H1 (cell line): ENCODE results near the gene EPHA10. TPM values are rescaled to one million over a fixed set of nuclear protein-coding genes. Genes with fewer than 3 reads are reported as not detected.

Source experiments
- CTCF ChIA-PET: fragments of 300-600 bp; sonication (Branson Sonifier 250); formaldehyde crosslinking; loops from one replicate; lab custom pipeline; 2021; ENCODE audit not compliant: partially characterized antibody; lab: Charles Lee
- POLR2A ChIA-PET: fragments of 300-600 bp; sonication (Branson Sonifier 250); formaldehyde crosslinking; loops from one replicate; lab custom pipeline; 2021; ENCODE audit warnings: inconsistent platforms; ENCODE audit not compliant: partially characterized antibody; lab: Charles Lee
- DNase-seq, 2 experiments: peaks; one replicate each; pipeline versions ENCODE4 v3.0.0 to v3.0.0-alpha.2; 2010 to 2022; ENCODE audit warnings: low spot score in 2 of 2, low read depth in 1 of 2, mixed read lengths in 1 of 2
- FAIRE-seq: peaks from 2 replicates; lab custom pipeline; 2011; peaks lifted over from hg19 to GRCh38; lab: Jason Lieb, UNC
- H2AFZ ChIP-seq: 2 replicates; pipeline ENCODE4 v1.8.1; 2012; ENCODE audit warnings: low read length, inconsistent platforms
- H2AK5ac ChIP-seq: 2 replicates; pipeline ENCODE4 v1.6.1; 2013; ENCODE audit warnings: low read depth, low read length
- H2BK120ac ChIP-seq: replicated peaks from 2 replicates; pipeline ENCODE3; 2013; ENCODE audit warnings: low read depth, low read length, inconsistent platforms
- H2BK12ac ChIP-seq: 2 replicates; pipeline ENCODE4 v1.6.1; 2013; ENCODE audit warnings: low read depth, low read length
- H2BK15ac ChIP-seq: 2 replicates; pipeline ENCODE4 v1.6.1; 2013; ENCODE audit warnings: low read length
- H2BK20ac ChIP-seq: 2 replicates; pipeline ENCODE4 v1.6.1; 2013; ENCODE audit warnings: low read length
- H2BK5ac ChIP-seq: 2 replicates; pipeline ENCODE4 v1.6.1; 2013; ENCODE audit warnings: low read depth, low read length
- H3K14ac ChIP-seq: 2 replicates; pipeline ENCODE4 v1.6.1; 2013; ENCODE audit warnings: inconsistent platforms; ENCODE audit not compliant: insufficient read length
- H3K18ac ChIP-seq: 2 replicates; pipeline ENCODE4 v1.6.1; 2013; ENCODE audit warnings: low read length; ENCODE audit errors: extremely low read depth
- H3K23ac ChIP-seq: 2 replicates; pipeline ENCODE4 v1.6.1; 2013; ENCODE audit warnings: inconsistent platforms; ENCODE audit not compliant: insufficient read length
- H3K23me2 ChIP-seq: 2 replicates; pipeline ENCODE4 v1.6.1; 2013; ENCODE audit warnings: low read depth, low read length
- H3K27ac ChIP-seq: 2 replicates; pipeline ENCODE4 v1.6.1; 2011; ENCODE audit warnings: low read depth, low read length, inconsistent platforms
- H3K27me3 ChIP-seq, 4 experiments: replicated peaks in 1 of 4; 1 replicate in 1 of 4; 2 replicates in 3 of 4; pipeline versions ENCODE4 v1.6.1 to v1.8.1; 2011 to 2013; ENCODE audit warnings: low read length in 3 of 4, mild to moderate bottlenecking in 3 of 4, inconsistent platforms in 2 of 4, mixed read lengths in 2 of 4, moderate library complexity in 1 of 4; ENCODE audit not compliant: control insufficient read depth in 3 of 4, insufficient read depth in 3 of 4; ENCODE audit errors: extremely low read depth in 1 of 4
- H3K36me3 ChIP-seq, 4 experiments: 2 replicates each; pipeline versions ENCODE4 v1.6.1 to v1.8.1; 2011 to 2013; ENCODE audit warnings: mild to moderate bottlenecking in 4 of 4, low read length in 3 of 4, moderate library complexity in 2 of 4, control low read depth in 1 of 4, inconsistent platforms in 1 of 4; ENCODE audit not compliant: insufficient read depth in 4 of 4, control insufficient read depth in 2 of 4
- H3K4ac ChIP-seq: replicated peaks from 2 replicates; pipeline ENCODE3; 2013; ENCODE audit warnings: low read length, low read depth, mixed read lengths, inconsistent platforms; ENCODE audit not compliant: insufficient read length
- H3K4me1 ChIP-seq, 4 experiments: replicated peaks in 1 of 4; 1 replicate in 1 of 4; 2 replicates in 3 of 4; pipeline versions ENCODE4 v1.6.1 to v1.8.1; 2011 to 2013; ENCODE audit warnings: low read length in 3 of 4, inconsistent platforms in 2 of 4, mixed read lengths in 1 of 4; ENCODE audit not compliant: insufficient read depth in 4 of 4, control insufficient read depth in 3 of 4
- H3K4me2 ChIP-seq, 2 experiments: 2 replicates each; pipeline versions ENCODE4 v1.6.1 to v1.8.1; 2011 to 2013; ENCODE audit warnings: low read depth in 2 of 2, low read length in 2 of 2, control low read depth in 1 of 2, inconsistent platforms in 1 of 2, mild to moderate bottlenecking in 1 of 2; ENCODE audit not compliant: insufficient read depth in 1 of 2
- H3K4me3 ChIP-seq, 4 experiments: fragments of 200-600, 300-600 bp in 1 of 4; sonication (generic), shearing (Covaris generic), sonication (Bioruptor Twin) in 1 of 4; 2 replicates each; pipeline versions ENCODE4 v1.5.1 to v1.8.1; 2011 to 2016; ENCODE audit warnings: low read length in 4 of 4, low read depth in 3 of 4, control low read depth in 2 of 4, inconsistent platforms in 2 of 4, mild to moderate bottlenecking in 2 of 4, mixed read lengths in 1 of 4, moderate library complexity in 1 of 4; ENCODE audit not compliant: insufficient read depth in 2 of 4; ENCODE audit errors: extremely low read depth in 1 of 4
- H3K56ac ChIP-seq: replicated peaks from 2 replicates; pipeline ENCODE3; 2013; ENCODE audit warnings: low read depth, mild to moderate bottlenecking, mixed read lengths, low read length, inconsistent platforms; ENCODE audit not compliant: insufficient read length
- H3K79me1 ChIP-seq: 2 replicates; pipeline ENCODE4 v1.6.1; 2013; ENCODE audit warnings: low read depth, low read length, control low read depth
- H3K79me2 ChIP-seq, 2 experiments: 2 replicates each; pipeline versions ENCODE4 v1.6.1 to v1.8.1; 2012 to 2013; ENCODE audit warnings: low read length in 2 of 2, mild to moderate bottlenecking in 2 of 2, inconsistent platforms in 1 of 2; ENCODE audit not compliant: insufficient read depth in 2 of 2, control insufficient read depth in 1 of 2
- H3K9ac ChIP-seq, 4 experiments: replicated peaks in 1 of 4; 1 replicate in 1 of 4; 2 replicates in 3 of 4; pipeline versions ENCODE4 v1.6.1 to v1.8.1; 2011 to 2013; ENCODE audit warnings: low read depth in 3 of 4, low read length in 3 of 4, control low read depth in 2 of 4, mild to moderate bottlenecking in 2 of 4, moderate library complexity in 2 of 4, inconsistent platforms in 1 of 4; ENCODE audit errors: extremely low read depth in 1 of 4
- H3K9me3 ChIP-seq, 2 experiments: 2 replicates each; pipeline versions ENCODE4 v1.6.1 to v1.8.1; 2012 to 2013; ENCODE audit warnings: mild to moderate bottlenecking in 2 of 2, moderate library complexity in 2 of 2, control low read depth in 1 of 2, inconsistent platforms in 1 of 2, low read depth in 1 of 2, low read length in 1 of 2, mixed read lengths in 1 of 2; ENCODE audit not compliant: insufficient read depth in 2 of 2
- H4K20me1 ChIP-seq, 2 experiments: replicated peaks in 1 of 2; 2 replicates each; pipeline versions ENCODE3 to v1.8.1; 2011 to 2013; ENCODE audit warnings: inconsistent platforms in 2 of 2, low read length in 2 of 2, mild to moderate bottlenecking in 1 of 2; ENCODE audit not compliant: insufficient read depth in 2 of 2, control insufficient read depth in 1 of 2
- H4K5ac ChIP-seq: 2 replicates; pipeline ENCODE4 v1.6.1; 2013; ENCODE audit warnings: low read length, low read depth, mixed read lengths, inconsistent platforms; ENCODE audit not compliant: insufficient read length
- H4K8ac ChIP-seq: 2 replicates; pipeline ENCODE4 v1.8.0; 2013; ENCODE audit warnings: mild to moderate bottlenecking, moderate library complexity, low read length, inconsistent platforms; ENCODE audit not compliant: insufficient read depth; ENCODE audit errors: extremely low read depth
- H4K91ac ChIP-seq: replicated peaks from 2 replicates; pipeline ENCODE3; 2013; ENCODE audit warnings: low read length, mixed read lengths, inconsistent platforms; ENCODE audit not compliant: insufficient read length
- BRCA1 ChIP-seq: IDR thresholded peaks from 2 replicates; pipeline ENCODE4 v1.6.1; 2012; ENCODE audit warnings: low read depth, low read length, improper control_type of control experiment
- CHD2 ChIP-seq: IDR thresholded peaks from 2 replicates; pipeline ENCODE4 v1.6.1; 2012; ENCODE audit warnings: low read length, improper control_type of control experiment
- KDM4A ChIP-seq: IDR thresholded peaks from one replicate; pipeline ENCODE4 v1.7.1; 2012; ENCODE audit warnings: low read depth, mild to moderate bottlenecking, moderate library complexity, low read length, inconsistent platforms; ENCODE audit not compliant: severe bottlenecking
- SP1 ChIP-seq: IDR thresholded peaks from 2 replicates; pipeline ENCODE4 v1.6.1; 2011; ENCODE audit warnings: low read depth, low read length
- SRF ChIP-seq: IDR thresholded peaks from 2 replicates; pipeline ENCODE4 v1.6.1; 2011; ENCODE audit warnings: mild to moderate bottlenecking, low read depth, low read length, moderate library complexity
- SUZ12 ChIP-seq: fragments of 200-600 bp; sonication (generic); IDR thresholded peaks from 2 replicates; pipeline ENCODE4 v1.6.1; 2012; ENCODE audit warnings: mild to moderate bottlenecking, inconsistent platforms, low read length, moderate library complexity, mixed read lengths
- TAF1 ChIP-seq: IDR thresholded peaks from 2 replicates; pipeline ENCODE4 v1.6.1; 2011; ENCODE audit warnings: mild to moderate bottlenecking, low read depth, low read length
- WGBS, 2 experiments: shearing (Covaris generic) in 1 of 2; methylation state at CpG; one replicate each; pipeline versions ENCODE4 v1.1.6 to v1.1.7; 2013 to 2015; ENCODE audit warnings: low lambda C conversion rate in 2 of 2, mixed read lengths in 2 of 2, inconsistent platforms in 1 of 2, low coverage in 1 of 2, missing lambda C conversion rate in 1 of 2; ENCODE audit not compliant: insufficient replicate concordance in 2 of 2, insufficient coverage in 1 of 2, insufficient read length in 1 of 2; ENCODE audit errors: extremely low coverage in 1 of 2, missing lambda C conversion rate in 1 of 2; 5-methylcytosine and 5-hydroxymethylcytosine counted together
- long read RNA-seq, 2 experiments: library from RNA in 1 of 2; library from capped mRNA in 1 of 2; stranded (forward); transcript quantifications; one replicate each; pipeline ENCODE4 v2.0.0, GENCODE V29; 2021; ENCODE audit warnings: inconsistent platforms in 1 of 2
- polyA minus RNA-seq, 3 experiments: library from RNA; depleted of rRNA, polyadenylated mRNA; stranded (reverse); fragments of >200 nt; gene quantifications; 1 replicate in 2 of 3; 2 replicates in 1 of 3; pipeline ENCODE4 v1.2.3, GENCODE V29; 2011
- polyA plus RNA-seq, 7 experiments: library from polyadenylated mRNA; depleted of rRNA in 3 of 7; stranded (reverse) in 5 of 7; unstranded in 2 of 7; fragments of >200 nt in 5 of 7; fragments of 200-250 nt in 2 of 7; gene quantifications; 1 replicate in 5 of 7; 2 replicates in 1 of 7; 4 replicates in 1 of 7; pipeline versions ENCODE4 v1.2.1 to v1.2.3, GENCODE V29; 2011 to 2013; ENCODE audit warnings: missing spikeins in 2 of 7, mixed read lengths in 2 of 7
- total RNA-seq: library from RNA; stranded (reverse); fragmentation: NEBNext Ultra II Directional; extraction: Animal tissue kit (Norgen Biotek cat#: 25700); gene quantifications from 2 replicates; pipeline ENCODE4 v1.2.1, GENCODE V29; 2021

Gene EPHA10
- total RNA-seq (1.0 and 1.5 TPM in 2 replicates), polyA plus RNA-seq (2011; rRNA removed) (0.54 and 1.2 TPM in 2 replicates), polyA minus RNA-seq (2011; rRNA and poly(A)+ RNA removed) (0.38 and 0.80 TPM in 2 replicates)
- 2.0 TPM for polyA plus RNA-seq (2011; cell fraction: cytosol; rRNA removed)
- 10.1 TPM for polyA plus RNA-seq (2011; cell fraction: nucleus; rRNA removed)
- 1.0 to 1.6 TPM (median 1.1 TPM) in 4 replicates for polyA plus RNA-seq (2012, experiment 1 of 2)
- polyA plus RNA-seq (2012, experiment 2 of 2): 0.35 TPM
- polyA plus RNA-seq (2013, experiment 1 of 2): 0.55 TPM
- 0.42 TPM for polyA plus RNA-seq (2013, experiment 2 of 2)
- 0.44 TPM for polyA minus RNA-seq (2011; cell fraction: cytosol; rRNA and poly(A)+ RNA removed)
- 2.2 TPM for polyA minus RNA-seq (2011; cell fraction: nucleus; rRNA and poly(A)+ RNA removed)
- long read RNA-seq, experiment 1: 0 reads
- long read RNA-seq, experiment 2: 0 reads

DNA sequence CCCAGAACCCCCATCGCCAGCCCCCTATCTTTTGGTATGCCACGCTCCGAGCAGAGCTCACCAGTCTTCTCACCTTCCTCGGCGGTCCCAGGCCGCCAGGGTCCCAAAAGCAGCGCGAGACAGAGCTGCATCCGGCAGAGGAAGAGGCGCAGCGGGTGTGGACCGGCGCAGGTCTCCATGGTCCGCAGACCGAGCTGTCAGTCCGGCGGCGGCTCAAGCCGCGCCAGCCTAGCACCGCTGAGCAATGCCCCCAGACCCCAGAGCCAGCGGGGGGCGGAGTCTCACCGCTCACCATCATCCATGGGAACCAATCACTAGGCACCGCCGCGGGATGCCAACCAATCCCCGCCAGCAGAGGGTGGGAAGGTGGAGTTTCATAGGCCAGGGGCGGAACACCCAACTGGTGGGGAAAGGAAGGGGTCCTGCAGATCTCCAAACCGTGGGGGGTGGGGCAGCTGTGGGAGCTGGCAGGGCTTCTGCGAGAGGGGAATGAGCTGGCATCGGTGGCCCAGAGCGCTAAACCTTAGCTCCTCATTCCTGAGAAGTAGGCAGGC, at the start of gene EPHA10:
Gene EPHA10 (minus strand): TSS at position 233 of the 554 bp plus-strand sequence. CDS start 54 bp downstream, at position 179.
- H2AK5ac ChIP-seq: no peak within 1 kb of the TSS
- no peak within 1 kb of the TSS for H2BK20ac ChIP-seq
- peaks cover 15 to 71% (median 59%) of the 10 kb centered on the region in 4 experiments for H3K27me3 ChIP-seq
- peaks cover 0 to 13% of the 10 kb centered on the region in 2 experiments for H4K20me1 ChIP-seq
- H4K8ac ChIP-seq: no peak within 1 kb of the TSS; the same call in 1 of the 2 replicates
- H2AFZ ChIP-seq: peak within 1 kb of the TSS; percentile 91; the same call in 1 of the 2 replicates
- peaks cover 15% of the 10 kb centered on the region; the same call in 1 of the 2 replicates for H3K23me2 ChIP-seq
- no peak within 1 kb of the TSS for H3K56ac ChIP-seq
- no peak within 1 kb of the TSS for H4K5ac ChIP-seq
- no peaks in the 10 kb centered on the region for H3K9me3 ChIP-seq
- H2BK12ac ChIP-seq: 0 out of 2 replicates have a peak within 1 kb of the TSS, but pooled peaks have one; percentile 9
- H3K9ac ChIP-seq: no peak within 1 kb of the TSS
- no peaks in the 10 kb centered on the region for H3K79me1 ChIP-seq
- no peak within 1 kb of the TSS for H3K14ac ChIP-seq
- H2BK5ac ChIP-seq: peak within 1 kb of the TSS; percentile 44; the same call in 1 of the 2 replicates
- no peak within 1 kb of the TSS for H3K4ac ChIP-seq
- POLR2A ChIA-PET: interaction anchor here (0.7 to 4.5 kb wide), 7 partner anchors 11 to 74 kb away, joined by 3 to 23 read pairs (median 5); partner anchors contain the start of genes C1orf122 and YRDC
- peak within 1 kb of the TSS; percentile 60; the same call in 1 of the 2 replicates for H3K18ac ChIP-seq
- DNase-seq (peak; percentile 61 to 90), FAIRE-seq (no peak)
- WGBS, 2 experiments: 9% methylated on average over 33 of the region's 33 CpGs; no CpG with 5 or more reads in 1 of the 2 experiments
- H3K4me2 ChIP-seq: peak within 1 kb of the TSS; percentile 80 to 87
- no peak within 1 kb of the TSS for H3K23ac ChIP-seq
- no peak within 1 kb of the TSS for H2BK15ac ChIP-seq
- no peak within 1 kb of the TSS for H3K27ac ChIP-seq
- CTCF ChIA-PET: interaction anchor here (0.6 to 2.9 kb wide), 14 partner anchors 10 to 169 kb away, joined by 3 to 12 read pairs (median 4); partner anchors contain the start of gene GNL2
- no peak within 1 kb of the TSS for H4K91ac ChIP-seq
- H3K4me1 ChIP-seq: peaks cover 6 to 13% (median 10%) of the 10 kb centered on the region in 4 experiments; a peak in 6 of 7 replicates
- TF ChIP-seq SP1 (peak; percentile 77; the same call in 1 of the 2 replicates), KDM4A (peak; percentile 6), SRF (no peak), BRCA1 (no peak), TAF1 (no peak), SUZ12 (no peak), CHD2 (0 out of 2 replicates have a peak, but pooled peaks have one; percentile 35)
- TF ChIP-seq, all 59 proteins: peak for 3
- Histone ChIP-seq H2BK120ac (no peak within 1 kb of the TSS), H3K4me3 (peak within 1 kb of the TSS; percentile 20 to 57 (median 44); a peak in 7 of 8 replicates), H3K79me2 (no peaks in the 10 kb centered on the region), H3K36me3 (no peaks in the 10 kb centered on the region)
